CD14-positive monocyte (primary cell): ENCODE data around the gene SPPL3. TPM values are rescaled to one million over a fixed set of nuclear protein-coding genes. Genes with fewer than 3 reads are reported as not detected.

Experiments
- DNase-seq, 3 donors: peaks; one replicate each; pipeline ENCODE4 v3.0.0-alpha.2; 2011 to 2022
- H2AFZ ChIP-seq: 2 replicates; pipeline ENCODE4 v1.6.0; 2012; ENCODE audit warnings: mild to moderate bottlenecking, low read depth, low read length, inconsistent platforms; ENCODE audit not compliant: insufficient read depth, poor library complexity, severe bottlenecking
- H3K27ac ChIP-seq, 2 donors: 1 replicate in 1 of 2; 2 replicates in 1 of 2; pipeline ENCODE4 v1.5.1; 2012 to 2013; ENCODE audit warnings: low read length in 2 of 2, control low read depth in 1 of 2, inconsistent platforms in 1 of 2, low read depth in 1 of 2, mild to moderate bottlenecking in 1 of 2
- H3K27me3 ChIP-seq, 2 donors: one replicate each; pipeline versions ENCODE4 v1.6.0 to v1.6.1; 2011 to 2013; ENCODE audit warnings: low read length in 2 of 2; ENCODE audit not compliant: control insufficient read depth in 2 of 2, insufficient read depth in 2 of 2
- H3K36me3 ChIP-seq, 2 donors: replicated peaks in 1 of 2; 1 replicate in 1 of 2; 2 replicates in 1 of 2; pipeline versions ENCODE4 v1.5.1 to v1.6.1; 2012 to 2013; ENCODE audit warnings: low read length in 2 of 2, control low read depth in 1 of 2, inconsistent platforms in 1 of 2, mild to moderate bottlenecking in 1 of 2; ENCODE audit not compliant: insufficient read depth in 2 of 2, control insufficient read depth in 1 of 2
- H3K4me1 ChIP-seq, 2 donors: 1 replicate in 1 of 2; 2 replicates in 1 of 2; pipeline versions ENCODE4 v1.5.1 to v1.6.1; 2012 to 2013; ENCODE audit warnings: low read length in 2 of 2, control low read depth in 1 of 2, inconsistent platforms in 1 of 2, mild to moderate bottlenecking in 1 of 2, moderate library complexity in 1 of 2; ENCODE audit not compliant: insufficient read depth in 2 of 2, control insufficient read depth in 1 of 2
- H3K4me2 ChIP-seq: replicated peaks from 2 replicates; pipeline ENCODE3; 2012; ENCODE audit warnings: low read length, moderate library complexity, mild to moderate bottlenecking; ENCODE audit not compliant: poor library complexity, severe bottlenecking; ENCODE audit errors: extremely low read depth
- H3K4me3 ChIP-seq, 3 experiments: fragments of 200-600 bp in 1 of 3; sonication (generic) in 1 of 3; replicated peaks in 1 of 3; 1 replicate in 2 of 3; 2 replicates in 1 of 3; pipeline ENCODE4 v1.5.1; 2011 to 2013; ENCODE audit warnings: low read length in 3 of 3, mild to moderate bottlenecking in 3 of 3, control low read depth in 2 of 3, low read depth in 2 of 3, inconsistent platforms in 1 of 3, moderate library complexity in 1 of 3
- H3K79me2 ChIP-seq: 2 replicates; pipeline ENCODE4 v1.6.0; 2012; ENCODE audit warnings: mild to moderate bottlenecking, control low read depth, inconsistent platforms, low read length, moderate library complexity; ENCODE audit not compliant: insufficient read depth
- H3K9ac ChIP-seq: 2 replicates; pipeline ENCODE4 v1.6.0; 2017; ENCODE audit warnings: low read length, mild to moderate bottlenecking; ENCODE audit not compliant: insufficient read depth, poor library complexity, severe bottlenecking
- H3K9me3 ChIP-seq, 2 donors: replicated peaks in 1 of 2; 1 replicate in 1 of 2; 2 replicates in 1 of 2; pipeline versions ENCODE4 v1.5.1 to v1.6.1; 2012 to 2013; ENCODE audit warnings: low read length in 2 of 2, control low read depth in 1 of 2; ENCODE audit not compliant: control insufficient read depth in 1 of 2, insufficient read depth in 1 of 2
- H4K20me1 ChIP-seq: 2 replicates; pipeline ENCODE4 v1.6.0; 2012; ENCODE audit warnings: mild to moderate bottlenecking, low read length, control low read depth, moderate library complexity; ENCODE audit not compliant: insufficient read depth
- H3K27ac Mint-ChIP-seq, 7 donors: one replicate each; pipeline ENCODE4 v1.8.0; 2020; ENCODE audit warnings: mild to moderate bottlenecking in 7 of 7, mixed read lengths in 7 of 7, moderate library complexity in 6 of 7, inconsistent platforms in 2 of 7
- H3K27me3 Mint-ChIP-seq, 3 donors: one replicate each; pipeline ENCODE4 v1.8.0; 2021 to 2022; ENCODE audit warnings: low read depth in 3 of 3, mild to moderate bottlenecking in 3 of 3, mixed read lengths in 3 of 3, moderate library complexity in 3 of 3, inconsistent platforms in 1 of 3
- H3K36me3 Mint-ChIP-seq, 2 donors: one replicate each; pipeline ENCODE4 v1.8.0; 2020; ENCODE audit warnings: mixed read lengths in 2 of 2, inconsistent platforms in 1 of 2, mild to moderate bottlenecking in 1 of 2
- H3K4me1 Mint-ChIP-seq: one replicate; pipeline ENCODE4 v1.8.0; 2020; ENCODE audit warnings: mild to moderate bottlenecking, mixed read lengths
- H3K4me3 Mint-ChIP-seq, 2 donors: one replicate each; pipeline ENCODE4 v1.8.0; 2020; ENCODE audit warnings: mild to moderate bottlenecking in 2 of 2, mixed read lengths in 2 of 2, moderate library complexity in 1 of 2
- H3K9me3 Mint-ChIP-seq, 7 donors: one replicate each; pipeline ENCODE4 v1.8.0; 2020 to 2022; ENCODE audit warnings: mixed read lengths in 7 of 7, mild to moderate bottlenecking in 6 of 7, moderate library complexity in 6 of 7, inconsistent platforms in 2 of 7
- CTCF ChIP-seq: fragments of 200-600 bp; IDR thresholded peaks from one replicate; pipeline ENCODE4 v1.8.0; 2022; ENCODE audit warnings: antibody characterized with exemption, mild to moderate bottlenecking
- WGBS: methylation state at CpG from one replicate; pipeline ENCODE4 v1.1.5; 2013; ENCODE audit warnings: missing lambda C conversion rate; ENCODE audit not compliant: insufficient coverage; 5-methylcytosine and 5-hydroxymethylcytosine counted together
- intact Hi-C, 2 donors: fragments of 100-400 bp; cut with micrococcal nuclease; formaldehyde crosslinking; loops; one replicate each; pipeline versions ENCODE4 v1.15.0 to v1.15.1; 2023
- polyA plus RNA-seq, 3 donors: library from polyadenylated mRNA; depleted of rRNA in 1 of 3; unstranded in 2 of 3; stranded (reverse) in 1 of 3; fragments of 300-500 nt in 2 of 3; fragments of >200 nt in 1 of 3; fragmentation: Illumina TruSeq in 2 of 3; gene quantifications; 1 replicate in 2 of 3; 2 replicates in 1 of 3; pipeline ENCODE4 v1.2.3, GENCODE V29; 2012 to 2021

The SPPL3 gene
- polyA plus RNA-seq, 3 donors: 14.5 to 18.6 (median 18.5) TPM

- no peaks in the 10 kb centered on the region for H3K36me3 ChIP-seq
- H3K9ac ChIP-seq: no peak overlapping the region
- H3K4me2 ChIP-seq: no peak overlapping the region
- no peaks in the 10 kb centered on the region for H3K27me3 ChIP-seq
- WGBS: 100% methylated on average over 2 of the region's 7 CpGs
- H3K27ac Mint-ChIP-seq: peak overlapping the region in 1 of 7 donors; percentile 68
- H3K4me3 ChIP-seq: no peak overlapping the region
- H3K4me3 Mint-ChIP-seq: no peak overlapping the region
- H4K20me1 ChIP-seq: peaks cover 98% of the 10 kb centered on the region
- intact Hi-C loops: no loop called here
- H3K27me3 Mint-ChIP-seq: no peaks in the 10 kb centered on the region
- peaks cover 55% of the 10 kb centered on the region for H3K4me1 Mint-ChIP-seq
- no peak for TF ChIP-seq CTCF
- H3K9me3 ChIP-seq: no peaks in the 10 kb centered on the region
- peaks cover 28 to 37% of the 10 kb centered on the region in 2 donors for H3K4me1 ChIP-seq
- peaks cover 6 to 11% of the 10 kb centered on the region in 2 donors for H3K36me3 Mint-ChIP-seq
- H3K27ac ChIP-seq: peak overlapping the region in 1 of 2 donors; percentile 53
- no peak overlapping the region for H2AFZ ChIP-seq
- no peak for DNase-seq
- no peaks in the 10 kb centered on the region for H3K9me3 Mint-ChIP-seq
- H3K79me2 ChIP-seq: peaks cover 100% of the 10 kb centered on the region
These were observed 58.5 kb downstream of the SPPL3 start for GRCh38 chr12:120845696-120846095.

GRCh38 chr12:120844768-120845449, 59.2 kb downstream of the SPPL3 start:
- Histone ChIP-seq H3K4me3 (no peak overlapping the region), H3K9me3 (no peaks in the 10 kb centered on the region), H3K27me3 (no peaks in the 10 kb centered on the region), H3K4me2 (peak overlapping the region; percentile 7), H3K36me3 (no peaks in the 10 kb centered on the region), H3K79me2 (peaks cover 100% of the 10 kb centered on the region), H4K20me1 (peaks cover 97% of the 10 kb centered on the region), H3K9ac (peak overlapping the region; percentile 32), H3K27ac (peak overlapping the region in 1 of 2 donors; percentile 53), H3K4me1 (peaks cover 23 to 31% of the 10 kb centered on the region in 2 donors), H2AFZ (no peak overlapping the region)
- no peak for TF ChIP-seq CTCF
- intact Hi-C loops: no loop called here
- Mint-ChIP-seq H3K27ac (peak overlapping the region; percentile 1 to 75 (median 58)), H3K27me3 (no peaks in the 10 kb centered on the region), H3K4me3 (no peak overlapping the region), H3K4me1 (peaks cover 50% of the 10 kb centered on the region), H3K9me3 (no peaks in the 10 kb centered on the region), H3K36me3 (peaks cover 9 to 15% of the 10 kb centered on the region in 2 donors)
- DNase-seq: no peak
- 84% methylated on average over 16 of the region's 18 CpGs for WGBS
